NCI-H748 (cell line): Measurements from ENCODE around the gene FAM227A.

Experiments
- DNase-seq: peaks from one replicate; lab custom pipeline; 2025; ENCODE audit not compliant: unreplicated experiment; lab: John Stamatoyannopoulos, UW

The FAM227A gene

DNA sequence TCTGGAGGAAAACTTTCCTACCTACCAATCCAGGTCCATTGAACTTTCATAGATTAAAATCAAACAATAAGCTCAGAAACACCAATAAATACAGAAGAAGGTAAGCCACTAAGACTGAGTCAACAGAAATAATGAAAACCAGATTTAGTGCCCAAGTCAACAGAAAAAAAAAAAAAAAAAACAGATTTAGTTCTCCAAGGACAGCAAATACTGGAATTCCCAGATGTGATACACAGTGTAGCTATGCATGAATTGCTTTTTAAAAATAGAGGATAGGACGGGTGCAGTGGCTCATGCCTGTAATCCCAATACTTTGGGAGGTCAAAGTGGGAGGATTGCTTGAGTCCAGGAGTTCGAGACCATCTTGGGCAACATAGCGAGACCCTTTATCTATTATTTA is 101.9 kb downstream of the FAM227A start:
- DNase-seq = no peak

DNA sequence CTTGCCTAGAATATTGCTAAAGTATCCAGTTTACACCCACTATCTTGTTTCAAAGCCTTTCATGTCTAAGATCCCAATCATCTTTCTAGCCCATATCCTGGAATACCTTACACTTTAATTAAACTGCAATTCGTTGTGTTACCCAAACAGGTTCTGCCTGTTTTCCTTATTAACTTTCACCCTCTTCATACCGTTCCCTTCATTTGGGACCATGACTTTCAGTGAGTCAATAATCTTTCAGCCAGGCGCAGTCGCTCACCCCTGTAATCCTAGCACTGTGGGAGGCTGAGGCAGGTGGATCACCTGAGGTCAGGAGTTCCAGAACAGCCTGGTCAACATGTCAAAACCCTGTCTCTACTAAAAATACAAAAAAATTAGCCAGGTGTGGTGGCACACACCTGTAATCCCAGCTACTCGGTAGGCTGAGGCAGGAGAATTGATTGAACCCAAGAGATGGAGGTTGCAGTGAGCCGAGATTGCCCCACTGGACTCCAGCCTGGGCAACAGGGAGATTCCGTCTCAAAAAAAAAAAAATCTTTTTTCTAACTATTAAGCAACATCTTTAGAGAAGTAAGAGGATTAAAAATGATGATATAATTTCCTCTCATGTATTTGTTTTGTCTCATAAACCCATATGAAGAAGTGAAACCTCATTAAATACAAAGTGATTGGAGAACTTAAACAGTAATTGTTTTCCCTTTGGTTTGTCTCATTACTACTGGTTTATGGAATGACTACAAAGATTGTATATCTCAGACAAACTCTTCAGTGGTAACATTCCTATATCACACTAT is 106.9 kb downstream of the FAM227A start:
- no peak for DNase-seq

GRCh38 chr22:38540701-38541100 is 115.5 kb downstream of the FAM227A start:
- no peak for DNase-seq

GRCh38 chr22:38531251-38531938 is 124.8 kb downstream of the FAM227A start:
- DNase-seq = no peak
